DMS114 treated with DMSO at 0.1 percent for 48 hours (cell line): ENCODE measurements around the gene SPEM2.

Experiments used
- DNase-seq: peaks from one replicate; lab custom pipeline; 2025; ENCODE audit not compliant: unreplicated experiment; lab: John Stamatoyannopoulos, UW

Gene SPEM2

GRCh38 chr17:7403977-7404736 is 21.3 kb upstream of the SPEM2 start, which contains the start of gene TMEM256:
TSS of gene TMEM256 (minus strand) at chr17:7404097. CDS start at chr17:7404084, 13 bp downstream.
- peak; percentile 97 for DNase-seq

GRCh38 chr17:7404737-7405349 is 20.6 kb upstream of the SPEM2 start:
- no peak for DNase-seq

- DNase-seq: no peak
Observed at GRCh38 chr17:7405350-7406234, 19.8 kb upstream of the SPEM2 start.

GRCh38 chr17:7406235-7406825 is 19.1 kb upstream of the SPEM2 start:
- no peak for DNase-seq

- DNase-seq: no peak
Observed at GRCh38 chr17:7407082-7407481, 18.3 kb upstream of the SPEM2 start.

- DNase-seq: no peak
Observed at GRCh38 chr17:7407485-7408251, 17.7 kb upstream of the SPEM2 start, which contains the start of gene NLGN2. TSS of gene NLGN2 (plus strand) at chr17:7407845. CDS start at chr17:7408256, 411 bp downstream.

- DNase-seq: no peak
Observed at GRCh38 chr17:7408252-7408727, 17.1 kb upstream of the SPEM2 start.

GRCh38 chr17:7408863-7409262 is 16.6 kb upstream of the SPEM2 start:
- DNase-seq: no peak

GRCh38 chr17:7409716-7410115 is 15.7 kb upstream of the SPEM2 start:
- no peak for DNase-seq

GRCh38 chr17:7410634-7411426 is 14.6 kb upstream of the SPEM2 start:
- no peak for DNase-seq

- DNase-seq: no peak
Observed at GRCh38 chr17:7411427-7411750, 14.0 kb upstream of the SPEM2 start.

GRCh38 chr17:7413346-7413985 is 11.9 kb upstream of the SPEM2 start:
- DNase-seq: no peak

- no peak for DNase-seq
Observed at GRCh38 chr17:7414837-7415236, 10.6 kb upstream of the SPEM2 start.

- no peak for DNase-seq
Observed at GRCh38 chr17:7415784-7416183, 9.6 kb upstream of the SPEM2 start.

GRCh38 chr17:7416323-7416722 is 9.1 kb upstream of the SPEM2 start:
- DNase-seq: no peak

- DNase-seq: no peak
Observed at GRCh38 chr17:7417056-7417655, 8.3 kb upstream of the SPEM2 start.

- no peak for DNase-seq
Observed at GRCh38 chr17:7418472-7419152, 6.8 kb upstream of the SPEM2 start.
